Parathyroid adenoma (tissue), 2 donors: Measurements from ENCODE around the gene ADGRD2.

Experiments used
- H2AFZ ChIP-seq: fragments of 300-600 bp; sonication (generic); one replicate; pipeline ENCODE4 v1.7.0; 2017; ENCODE audit warnings: antibody characterized with exemption, mild to moderate bottlenecking
- H3K27ac ChIP-seq: fragments of 300-600 bp; sonication (generic); one replicate; pipeline ENCODE4 v1.7.0; 2017
- H3K27me3 ChIP-seq: fragments of 300-600 bp; sonication (generic); one replicate; pipeline ENCODE4 v1.7.0; 2017; ENCODE audit warnings: low read length; ENCODE audit not compliant: control insufficient read depth, insufficient read depth
- H3K36me3 ChIP-seq: fragments of 300-600 bp; sonication (generic); one replicate; pipeline ENCODE4 v1.7.0; 2017; ENCODE audit warnings: low read length; ENCODE audit not compliant: control insufficient read depth, insufficient read depth
- H3K4me1 ChIP-seq: fragments of 300-600 bp; sonication (generic); one replicate; pipeline ENCODE4 v1.7.0; 2017; ENCODE audit warnings: control low read depth
- H3K4me2 ChIP-seq: fragments of 300-600 bp; sonication (generic); one replicate; pipeline ENCODE4 v1.7.0; 2017; ENCODE audit warnings: low read length
- H3K4me3 ChIP-seq: fragments of 300-600 bp; sonication (generic); one replicate; pipeline ENCODE4 v1.7.0; 2017; ENCODE audit warnings: low read depth, low read length
- H3K79me2 ChIP-seq: fragments of 300-600 bp; sonication (generic); one replicate; pipeline ENCODE4 v1.7.0; 2017; ENCODE audit warnings: control low read depth
- H3K9ac ChIP-seq: fragments of 300-600 bp; sonication (generic); one replicate; pipeline ENCODE4 v1.7.0; 2017; ENCODE audit warnings: mild to moderate bottlenecking
- H3K9me3 ChIP-seq: fragments of 300-600 bp; sonication (generic); one replicate; pipeline ENCODE4 v1.7.0; 2017; ENCODE audit warnings: low read length; ENCODE audit not compliant: control insufficient read depth
- TF ChIP-seq, protein P1 (sequence below): fragments of 300-600 bp; sonication (generic); IDR thresholded peaks from one replicate; pipeline ENCODE4 v1.7.0; 2017; ENCODE audit warnings: antibody characterized with exemption, mild to moderate bottlenecking
- donor health status: primary hyperparathyroidism.

ADGRD2 gene

DNA sequence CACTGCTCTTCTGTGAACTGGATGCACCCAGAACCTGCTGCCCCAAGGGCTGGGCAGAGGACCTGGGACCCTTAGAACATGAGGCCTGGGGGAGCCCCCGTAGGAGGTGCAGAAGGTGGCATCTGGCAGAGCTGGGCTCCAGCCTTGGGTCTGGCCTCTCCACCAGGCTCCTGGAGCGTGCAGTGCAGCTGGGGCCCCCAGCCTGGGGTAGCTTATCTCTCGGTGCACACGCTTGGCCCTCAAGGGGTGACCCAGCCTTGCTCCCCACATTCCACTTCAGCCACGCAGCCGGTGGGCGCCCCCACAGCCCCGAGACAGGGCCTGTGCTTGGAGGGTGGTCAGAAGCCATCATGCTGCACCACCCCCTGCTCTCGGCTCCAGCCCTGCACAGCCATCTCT, 62.6 kb downstream of the ADGRD2 start:
- no peak overlapping the region for H3K9ac ChIP-seq
- no peaks in the 10 kb centered on the region for H3K27me3 ChIP-seq
- no peak overlapping the region for H3K4me3 ChIP-seq
- H3K4me2 ChIP-seq, result no peak overlapping the region
- H3K27ac ChIP-seq, result no peak overlapping the region
- H2AFZ ChIP-seq, result no peak overlapping the region
- H3K9me3 ChIP-seq, result no peaks in the 10 kb centered on the region
- no peaks in the 10 kb centered on the region for H3K36me3 ChIP-seq
- TF ChIP-seq, protein P1, sequence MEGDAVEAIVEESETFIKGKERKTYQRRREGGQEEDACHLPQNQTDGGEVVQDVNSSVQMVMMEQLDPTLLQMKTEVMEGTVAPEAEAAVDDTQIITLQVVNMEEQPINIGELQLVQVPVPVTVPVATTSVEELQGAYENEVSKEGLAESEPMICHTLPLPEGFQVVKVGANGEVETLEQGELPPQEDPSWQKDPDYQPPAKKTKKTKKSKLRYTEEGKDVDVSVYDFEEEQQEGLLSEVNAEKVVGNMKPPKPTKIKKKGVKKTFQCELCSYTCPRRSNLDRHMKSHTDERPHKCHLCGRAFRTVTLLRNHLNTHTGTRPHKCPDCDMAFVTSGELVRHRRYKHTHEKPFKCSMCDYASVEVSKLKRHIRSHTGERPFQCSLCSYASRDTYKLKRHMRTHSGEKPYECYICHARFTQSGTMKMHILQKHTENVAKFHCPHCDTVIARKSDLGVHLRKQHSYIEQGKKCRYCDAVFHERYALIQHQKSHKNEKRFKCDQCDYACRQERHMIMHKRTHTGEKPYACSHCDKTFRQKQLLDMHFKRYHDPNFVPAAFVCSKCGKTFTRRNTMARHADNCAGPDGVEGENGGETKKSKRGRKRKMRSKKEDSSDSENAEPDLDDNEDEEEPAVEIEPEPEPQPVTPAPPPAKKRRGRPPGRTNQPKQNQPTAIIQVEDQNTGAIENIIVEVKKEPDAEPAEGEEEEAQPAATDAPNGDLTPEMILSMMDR, result no peak
- H3K79me2 ChIP-seq, result no peaks in the 10 kb centered on the region
- no peaks in the 10 kb centered on the region for H3K4me1 ChIP-seq

GRCh38 chr9:124513376-124513994, 63.2 kb downstream of the ADGRD2 start:
- H3K4me1 ChIP-seq, result no peaks in the 10 kb centered on the region
- H3K9me3 ChIP-seq, result no peaks in the 10 kb centered on the region
- no peak overlapping the region for H2AFZ ChIP-seq
- no peak overlapping the region for H3K9ac ChIP-seq
- H3K27me3 ChIP-seq, result no peaks in the 10 kb centered on the region
- H3K4me3 ChIP-seq, result no peak overlapping the region
- TF ChIP-seq, protein P1, result no peak
- no peak overlapping the region for H3K27ac ChIP-seq
- H3K79me2 ChIP-seq, result no peaks in the 10 kb centered on the region
- H3K4me2 ChIP-seq, result no peak overlapping the region
- H3K36me3 ChIP-seq, result no peaks in the 10 kb centered on the region

DNA sequence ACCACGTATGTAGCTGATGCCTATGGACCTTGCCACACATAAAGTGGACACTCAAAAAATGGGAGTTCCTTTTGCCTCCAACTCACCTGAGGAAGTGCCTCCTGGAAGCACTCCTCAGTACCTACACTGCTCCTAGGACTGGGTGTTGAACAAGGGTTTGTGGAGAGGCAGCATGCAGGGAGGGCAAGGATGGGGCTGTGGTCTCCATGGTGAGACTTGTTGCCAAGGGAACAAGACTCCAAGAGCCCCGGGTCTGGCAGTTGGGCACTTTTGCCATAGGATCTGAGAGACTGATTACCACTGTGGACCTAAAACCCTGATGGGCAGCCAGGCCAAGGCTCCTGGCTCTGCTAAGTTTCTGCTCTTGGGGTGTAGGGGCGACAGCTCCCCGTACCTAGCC, 63.9 kb downstream of the ADGRD2 start:
- H3K9ac ChIP-seq, result no peak overlapping the region
- H3K36me3 ChIP-seq, result no peaks in the 10 kb centered on the region
- TF ChIP-seq, protein P1, result no peak
- no peak overlapping the region for H3K27ac ChIP-seq
- H3K4me3 ChIP-seq, result no peak overlapping the region
- no peaks in the 10 kb centered on the region for H3K9me3 ChIP-seq
- H3K4me2 ChIP-seq, result no peak overlapping the region
- no peaks in the 10 kb centered on the region for H3K4me1 ChIP-seq
- H3K79me2 ChIP-seq, result no peaks in the 10 kb centered on the region
- no peaks in the 10 kb centered on the region for H3K27me3 ChIP-seq
- no peak overlapping the region for H2AFZ ChIP-seq

GRCh38 chr9:124514874-124515273, 64.6 kb downstream of the ADGRD2 start:
- TF ChIP-seq, protein P1, result no peak
- H3K9ac ChIP-seq, result no peak overlapping the region
- no peaks in the 10 kb centered on the region for H3K4me1 ChIP-seq
- no peak overlapping the region for H3K4me2 ChIP-seq
- no peak overlapping the region for H3K27ac ChIP-seq
- H3K27me3 ChIP-seq, result no peaks in the 10 kb centered on the region
- no peaks in the 10 kb centered on the region for H3K79me2 ChIP-seq
- H2AFZ ChIP-seq, result no peak overlapping the region
- H3K9me3 ChIP-seq, result no peaks in the 10 kb centered on the region
- H3K4me3 ChIP-seq, result no peak overlapping the region
- H3K36me3 ChIP-seq, result no peaks in the 10 kb centered on the region

DNA sequence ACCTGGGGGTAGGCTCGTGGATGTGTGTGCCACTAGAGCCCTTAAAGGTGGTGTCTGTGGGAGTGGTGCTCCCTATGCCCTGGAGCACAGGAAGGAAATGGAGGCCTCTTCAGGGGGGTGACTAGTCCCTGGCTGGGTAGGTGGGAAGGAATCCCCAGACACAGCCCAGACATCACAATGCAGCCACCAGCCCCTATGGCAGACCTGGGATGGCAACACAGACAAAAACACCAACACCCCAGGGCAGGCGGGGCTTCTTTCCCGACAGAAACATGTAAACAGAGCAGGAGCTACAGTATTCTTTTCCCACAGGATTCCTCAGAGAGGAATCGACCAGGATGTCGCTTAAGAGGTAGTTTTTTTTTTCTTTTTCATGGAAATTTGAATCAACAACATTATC, 67.3 kb downstream of the ADGRD2 start:
- H3K9ac ChIP-seq, result no peak overlapping the region
- no peak overlapping the region for H2AFZ ChIP-seq
- H3K27me3 ChIP-seq, result no peaks in the 10 kb centered on the region
- TF ChIP-seq, protein P1, result no peak
- H3K79me2 ChIP-seq, result no peaks in the 10 kb centered on the region
- no peak overlapping the region for H3K4me3 ChIP-seq
- no peaks in the 10 kb centered on the region for H3K9me3 ChIP-seq
- H3K36me3 ChIP-seq, result no peaks in the 10 kb centered on the region
- H3K27ac ChIP-seq, result no peak overlapping the region
- H3K4me1 ChIP-seq, result no peaks in the 10 kb centered on the region
- no peak overlapping the region for H3K4me2 ChIP-seq
